ENCODE measurements around the gene MOV10. TPM values are rescaled to one million over a fixed set of nuclear protein-coding genes. Genes with fewer than 3 reads are reported as not detected.
"Not testable (repeated sequence)": the region's sequence is repeated elsewhere in the genome, so short reads cannot be mapped to it uniquely, and the experiment has no call there.

MOV10 gene
- total RNA-seq, 1 donor from 2014 or later, result 35.7 TPM

GRCh38 chr1:112723511-112723839, 49.0 kb downstream of the MOV10 start:
- no peak overlapping the region for H3K4me3 ChIP-seq (ENCODE audit: low read depth, low read length)
- TF ChIP-seq CTCF (conservative IDR thresholded peaks at IDR 0.05; ENCODE audit: low read depth, low read length), result no peak
- DNase-seq (ENCODE audit: low read depth), result no peak

- not testable (repeated sequence) for DNase-seq (ENCODE audit: low read depth); H3K4me3 ChIP-seq (ENCODE audit: low read depth, low read length)
These were observed 49.8 kb downstream of the MOV10 start for GRCh38 chr1:112724240-112724639.

- peak; percentile 32 for TF ChIP-seq CTCF (conservative IDR thresholded peaks at IDR 0.05; ENCODE audit: low read depth, low read length)
- no peak for DNase-seq (ENCODE audit: low read depth)
These were observed 53.3 kb downstream of the MOV10 start for GRCh38 chr1:112727716-112728115.

GRCh38 chr1:112728306-112728971, 54.0 kb downstream of the MOV10 start:
- DNase-seq (ENCODE audit: low read depth), result not testable (repeated sequence)

More at GRCh38 chr1:112727716-112728115, 53.3 kb downstream of the MOV10 start:
- no peak overlapping the region for H3K4me3 ChIP-seq (ENCODE audit: low read depth, low read length)

GRCh38 chr1:112729011-112729410, 54.6 kb downstream of the MOV10 start:
- not testable (repeated sequence) for DNase-seq (ENCODE audit: low read depth); H3K4me3 ChIP-seq (ENCODE audit: low read depth, low read length)

More at GRCh38 chr1:112728306-112728971, 54.0 kb downstream of the MOV10 start:
- not testable (repeated sequence) for H3K4me3 ChIP-seq (ENCODE audit: low read depth, low read length)

GRCh38 chr1:112729909-112730308, 55.5 kb downstream of the MOV10 start:
- no peak overlapping the region for H3K4me3 ChIP-seq (ENCODE audit: low read depth, low read length)
- no peak for DNase-seq (ENCODE audit: low read depth)
- TF ChIP-seq CTCF (conservative IDR thresholded peaks at IDR 0.05; ENCODE audit: low read depth, low read length), result no peak

- DNase-seq (ENCODE audit: low read depth), result no peak
- no peak for TF ChIP-seq CTCF (conservative IDR thresholded peaks at IDR 0.05; ENCODE audit: low read depth, low read length)
- H3K4me3 ChIP-seq (ENCODE audit: low read depth, low read length), result no peak overlapping the region
These were observed 57.0 kb downstream of the MOV10 start for GRCh38 chr1:112731451-112731850.

GRCh38 chr1:112735752-112736151, 61.3 kb downstream of the MOV10 start:
- no peak for TF ChIP-seq CTCF (conservative IDR thresholded peaks at IDR 0.05; ENCODE audit: low read depth, low read length)
- peak; percentile 91 for DNase-seq (ENCODE audit: low read depth)
- no peak overlapping the region for H3K4me3 ChIP-seq (ENCODE audit: low read depth, low read length)

- TF ChIP-seq CTCF (conservative IDR thresholded peaks at IDR 0.05; ENCODE audit: low read depth, low read length), result no peak
- DNase-seq (ENCODE audit: low read depth), result no peak
- no peak overlapping the region for H3K4me3 ChIP-seq (ENCODE audit: low read depth, low read length)
These were observed 63.1 kb downstream of the MOV10 start for GRCh38 chr1:112737573-112737972.

Data from epithelial cell of proximal tubule (primary cell).